Measurements from ENCODE around the gene ERMP1. TPM values are rescaled to one million over a fixed set of nuclear protein-coding genes. Genes with fewer than 3 reads are reported as not detected.

The ERMP1 gene
- total RNA-seq, 1 experiment from 2014 or later: 34.7 TPM

- H3K4me1 ChIP-seq: peaks cover 20% of the 10 kb centered on the region
- Mint-ChIP-seq H3K4me3 (ENCODE audit: unreplicated experiment) (no peak overlapping the region), H3K9me3 (ENCODE audit: unreplicated experiment) (no peaks in the 10 kb centered on the region), H3K4me1 (ENCODE audit: low read depth, unreplicated experiment) (peaks cover 10% of the 10 kb centered on the region), H3K27ac (ENCODE audit: unreplicated experiment) (no peak overlapping the region), H3K36me3 (ENCODE audit: insufficient read depth, unreplicated experiment) (peaks cover 8% of the 10 kb centered on the region), H3K27me3 (ENCODE audit: insufficient read depth, unreplicated experiment) (no peaks in the 10 kb centered on the region)
- H3K9me3 ChIP-seq: no peaks in the 10 kb centered on the region
- TF ChIP-seq CTCF (IDR thresholded peaks at IDR 0.05; ENCODE audit: insufficient read depth in 1 of 2, low read depth in 1 of 2, low read length in 1 of 2, severe bottlenecking in 1 of 2, unreplicated experiment in 1 of 2): no peak
- BruUV-seq (replicated peaks): no TSS peak
- H3K4me3 ChIP-seq (ENCODE audit: low read depth, low read length): no peak overlapping the region
- DNase-seq: no peak
- intact Hi-C loops (cut with micrococcal nuclease; ENCODE audit: unreplicated experiment): no loop called here
- ChIA-PET POLR2A (no interaction called here), CTCF (no interaction called here)
- no peaks in the 10 kb centered on the region for H3K36me3 ChIP-seq (ENCODE audit: control insufficient read depth, insufficient read depth, low read length)
- no peaks in the 10 kb centered on the region for H3K27me3 ChIP-seq (replicated peaks; ENCODE audit: control insufficient read depth, insufficient read depth, low read length)
Observed at GRCh38 chr9:5845157-5845531, 12.2 kb upstream of the ERMP1 start.

- intact Hi-C loops (cut with micrococcal nuclease; ENCODE audit: unreplicated experiment): loop anchor here (1.0 kb wide), 1 partner anchor 43 kb away; no protein-coding TSS in a partner anchor
- H3K36me3 ChIP-seq (ENCODE audit: control insufficient read depth, insufficient read depth, low read length): no peaks in the 10 kb centered on the region
- ChIA-PET POLR2A (interaction anchor here (1.1 kb wide), 1 partner anchor 11 kb away, joined by 3 read pairs; the partner anchor contains the start of gene ERMP1), CTCF (interaction anchor here (1.0 to 1.4 kb wide), 2 partner anchors 11 to 45 kb away, joined by 4 to 5 read pairs; partner anchors contain the start of gene ERMP1)
- Mint-ChIP-seq H3K27ac (ENCODE audit: unreplicated experiment) (peak overlapping the region; percentile 84), H3K9me3 (ENCODE audit: unreplicated experiment) (no peaks in the 10 kb centered on the region), H3K27me3 (ENCODE audit: insufficient read depth, unreplicated experiment) (no peaks in the 10 kb centered on the region), H3K4me3 (ENCODE audit: unreplicated experiment) (peak overlapping the region; percentile 62), H3K4me1 (ENCODE audit: low read depth, unreplicated experiment) (peaks cover 12% of the 10 kb centered on the region), H3K36me3 (ENCODE audit: insufficient read depth, unreplicated experiment) (peaks cover 8% of the 10 kb centered on the region)
- no TSS peak for BruUV-seq (replicated peaks)
- H3K9me3 ChIP-seq: no peaks in the 10 kb centered on the region
- no peaks in the 10 kb centered on the region for H3K27me3 ChIP-seq (replicated peaks; ENCODE audit: control insufficient read depth, insufficient read depth, low read length)
- DNase-seq: peak; percentile 66 to 67
- TF ChIP-seq CTCF (IDR thresholded peaks at IDR 0.05; ENCODE audit: insufficient read depth in 1 of 2, low read depth in 1 of 2, low read length in 1 of 2, severe bottlenecking in 1 of 2, unreplicated experiment in 1 of 2): no peak
- peaks cover 31% of the 10 kb centered on the region for H3K4me1 ChIP-seq
- no peak overlapping the region for H3K4me3 ChIP-seq (ENCODE audit: low read depth, low read length)
Observed at GRCh38 chr9:5843794-5844471, 11.0 kb upstream of the ERMP1 start.

GRCh38 chr9:5842929-5843793 lies 10.2 kb upstream of the ERMP1 start:
- peak overlapping the region; percentile 62 for H3K4me3 Mint-ChIP-seq (ENCODE audit: unreplicated experiment)
- no peak for DNase-seq
- no peaks in the 10 kb centered on the region for H3K9me3 ChIP-seq
- H3K27me3 ChIP-seq (replicated peaks; ENCODE audit: control insufficient read depth, insufficient read depth, low read length): no peaks in the 10 kb centered on the region
- intact Hi-C loops (cut with micrococcal nuclease; ENCODE audit: unreplicated experiment): loop anchor here (1.0 kb wide), 1 partner anchor 42 kb away; no protein-coding TSS in a partner anchor
- no peaks in the 10 kb centered on the region for H3K9me3 Mint-ChIP-seq (ENCODE audit: unreplicated experiment)
- no peaks in the 10 kb centered on the region for H3K27me3 Mint-ChIP-seq (ENCODE audit: insufficient read depth, unreplicated experiment)
- POLR2A ChIA-PET: interaction anchor here (1.1 kb wide), 1 partner anchor 10 kb away, joined by 3 read pairs; the partner anchor contains the start of gene ERMP1
- H3K36me3 ChIP-seq (ENCODE audit: control insufficient read depth, insufficient read depth, low read length): no peaks in the 10 kb centered on the region
- peaks cover 34% of the 10 kb centered on the region for H3K4me1 ChIP-seq
- TF ChIP-seq CTCF (IDR thresholded peaks at IDR 0.05; ENCODE audit: insufficient read depth in 1 of 2, low read depth in 1 of 2, low read length in 1 of 2, severe bottlenecking in 1 of 2, unreplicated experiment in 1 of 2): no peak
- BruUV-seq (replicated peaks): no TSS peak
- peaks cover 8% of the 10 kb centered on the region for H3K36me3 Mint-ChIP-seq (ENCODE audit: insufficient read depth, unreplicated experiment)
- H3K4me3 ChIP-seq (ENCODE audit: low read depth, low read length): no peak overlapping the region
- H3K4me1 Mint-ChIP-seq (ENCODE audit: low read depth, unreplicated experiment): peaks cover 20% of the 10 kb centered on the region
- CTCF ChIA-PET: interaction anchor here (1.0 to 1.4 kb wide), 2 partner anchors 10 to 44 kb away, joined by 4 to 5 read pairs; partner anchors contain the start of gene ERMP1
- peak overlapping the region; percentile 84 for H3K27ac Mint-ChIP-seq (ENCODE audit: unreplicated experiment)

All from Caco-2 (cell line).